HUES6 (cell line): ENCODE results near the gene KIAA1614.

Source experiments
- H3K27ac ChIP-seq: 2 replicates; pipeline ENCODE4 v1.7.0; 2013; ENCODE audit warnings: low read depth, mild to moderate bottlenecking, low read length, inconsistent platforms
- H3K27me3 ChIP-seq: 2 replicates; pipeline ENCODE4 v1.6.1; 2013; ENCODE audit warnings: low read length; ENCODE audit not compliant: control insufficient read depth, insufficient read depth
- H3K36me3 ChIP-seq: 2 replicates; pipeline ENCODE4 v1.6.1; 2013; ENCODE audit warnings: low read length; ENCODE audit not compliant: control insufficient read depth, insufficient read depth
- H3K4me1 ChIP-seq: 2 replicates; pipeline ENCODE4 v1.6.1; 2013; ENCODE audit warnings: low read length; ENCODE audit not compliant: control insufficient read depth, insufficient read depth
- H3K4me3 ChIP-seq: 2 replicates; pipeline ENCODE4 v1.5.1; 2013; ENCODE audit warnings: low read depth, low read length
- H3K9ac ChIP-seq: one replicate; pipeline ENCODE4 v1.6.1; 2013; ENCODE audit warnings: mild to moderate bottlenecking, low read length
- H3K9me3 ChIP-seq: 2 replicates; pipeline ENCODE4 v1.6.1; 2013; ENCODE audit warnings: low read depth, low read length; ENCODE audit not compliant: control insufficient read depth, insufficient read depth

The KIAA1614 gene

GRCh38 chr1:180920193-180920592, 7.5 kb downstream of the KIAA1614 start:
- H3K27ac ChIP-seq = no peak overlapping the region
- no peaks in the 10 kb centered on the region for H3K9me3 ChIP-seq
- peaks cover 60% of the 10 kb centered on the region for H3K27me3 ChIP-seq
- H3K4me1 ChIP-seq = peaks cover 42% of the 10 kb centered on the region
- H3K9ac ChIP-seq = no peak overlapping the region
- no peak overlapping the region for H3K4me3 ChIP-seq
- H3K36me3 ChIP-seq = no peaks in the 10 kb centered on the region

- H3K9me3 ChIP-seq = no peaks in the 10 kb centered on the region
- no peak overlapping the region for H3K4me3 ChIP-seq
- peaks cover 55% of the 10 kb centered on the region for H3K27me3 ChIP-seq
- no peak overlapping the region for H3K27ac ChIP-seq
- peaks cover 47% of the 10 kb centered on the region for H3K4me1 ChIP-seq
- H3K36me3 ChIP-seq = no peaks in the 10 kb centered on the region
- no peak overlapping the region for H3K9ac ChIP-seq
These were observed 8.0 kb downstream of the KIAA1614 start for GRCh38 chr1:180920702-180921101.

- Histone ChIP-seq H3K27me3 (peaks cover 50% of the 10 kb centered on the region), H3K9ac (no peak overlapping the region), H3K4me1 (peaks cover 53% of the 10 kb centered on the region), H3K4me3 (no peak overlapping the region), H3K9me3 (no peaks in the 10 kb centered on the region), H3K36me3 (no peaks in the 10 kb centered on the region), H3K27ac (no peak overlapping the region)
These were observed 8.7 kb downstream of the KIAA1614 start for GRCh38 chr1:180921386-180921785.

GRCh38 chr1:180921891-180922630, 9.4 kb downstream of the KIAA1614 start:
- H3K9ac ChIP-seq = no peak overlapping the region
- H3K27ac ChIP-seq = no peak overlapping the region
- H3K4me3 ChIP-seq = peak overlapping the region; percentile 33; the same call in 1 of the 2 replicates
- no peaks in the 10 kb centered on the region for H3K9me3 ChIP-seq
- H3K36me3 ChIP-seq = no peaks in the 10 kb centered on the region
- peaks cover 44% of the 10 kb centered on the region for H3K27me3 ChIP-seq
- H3K4me1 ChIP-seq = peaks cover 57% of the 10 kb centered on the region

- Histone ChIP-seq H3K9ac (peak overlapping the region; percentile 33), H3K36me3 (no peaks in the 10 kb centered on the region), H3K4me3 (peak overlapping the region; percentile 33), H3K4me1 (peaks cover 55% of the 10 kb centered on the region), H3K27me3 (peaks cover 38% of the 10 kb centered on the region), H3K9me3 (no peaks in the 10 kb centered on the region), H3K27ac (no peak overlapping the region)
These were observed 9.9 kb downstream of the KIAA1614 start for GRCh38 chr1:180922631-180923015.

GRCh38 chr1:180923021-180923841, 10.5 kb downstream of the KIAA1614 start:
- Histone ChIP-seq H3K9me3 (no peaks in the 10 kb centered on the region), H3K9ac (peak overlapping the region; percentile 61), H3K4me3 (peak overlapping the region; percentile 51), H3K4me1 (peaks cover 53% of the 10 kb centered on the region), H3K27ac (0 out of 2 replicates have a peak overlapping the region, but pooled peaks have one; percentile 30), H3K36me3 (no peaks in the 10 kb centered on the region), H3K27me3 (peaks cover 32% of the 10 kb centered on the region)

- Histone ChIP-seq H3K9ac (peak overlapping the region; percentile 61), H3K27ac (no peak overlapping the region), H3K4me1 (peaks cover 53% of the 10 kb centered on the region), H3K36me3 (no peaks in the 10 kb centered on the region), H3K9me3 (no peaks in the 10 kb centered on the region), H3K4me3 (peak overlapping the region; percentile 51), H3K27me3 (peaks cover 26% of the 10 kb centered on the region)
These were observed 11.2 kb downstream of the KIAA1614 start for GRCh38 chr1:180923887-180924286.

- Histone ChIP-seq H3K4me1 (peaks cover 53% of the 10 kb centered on the region), H3K27ac (no peak overlapping the region), H3K9ac (no peak overlapping the region), H3K9me3 (no peaks in the 10 kb centered on the region), H3K36me3 (no peaks in the 10 kb centered on the region), H3K4me3 (no peak overlapping the region), H3K27me3 (peaks cover 16% of the 10 kb centered on the region)
These were observed 12.2 kb downstream of the KIAA1614 start for GRCh38 chr1:180924939-180925338.

- peaks cover 53% of the 10 kb centered on the region for H3K4me1 ChIP-seq
- no peak overlapping the region for H3K4me3 ChIP-seq
- H3K27ac ChIP-seq = no peak overlapping the region
- peaks cover 11% of the 10 kb centered on the region for H3K27me3 ChIP-seq
- no peak overlapping the region for H3K9ac ChIP-seq
- H3K9me3 ChIP-seq = no peaks in the 10 kb centered on the region
- H3K36me3 ChIP-seq = no peaks in the 10 kb centered on the region
These were observed 12.9 kb downstream of the KIAA1614 start for GRCh38 chr1:180925471-180926051.

GRCh38 chr1:180926164-180926981, 13.7 kb downstream of the KIAA1614 start:
- no peaks in the 10 kb centered on the region for H3K36me3 ChIP-seq
- no peak overlapping the region for H3K9ac ChIP-seq
- no peaks in the 10 kb centered on the region for H3K9me3 ChIP-seq
- peaks cover 49% of the 10 kb centered on the region for H3K4me1 ChIP-seq
- H3K27me3 ChIP-seq = peaks cover 8% of the 10 kb centered on the region
- no peak overlapping the region for H3K4me3 ChIP-seq
- H3K27ac ChIP-seq = no peak overlapping the region
